A673 (cell line): Measurements from ENCODE around the gene OR1E1.

Experiments used
- CTCF ChIP-seq: fragments of 300-800, 200-600 bp; sonication (generic); conservative IDR thresholded peaks from 2 replicates; pipeline ENCODE4 v1.5.1; 2017; ENCODE audit warnings: low read depth, mild to moderate bottlenecking, antibody characterized with exemption, low read length, moderate library complexity, mixed read lengths
- EZH2 ChIP-seq: fragments of 200-600 bp; sonication (generic); IDR thresholded peaks from 2 replicates; pipeline ENCODE4 v1.6.1; 2017; ENCODE audit warnings: borderline replicate concordance, low read depth, mild to moderate bottlenecking, mixed read lengths, antibody characterized with exemption, low read length; ENCODE audit not compliant: poor library complexity, severe bottlenecking

- TF ChIP-seq CTCF = no peak
- no peak for TF ChIP-seq EZH2
Observed at GRCh38 chr17:3398310-3398709, at the start of gene OR1E1.
